CD4-positive, alpha-beta T cell treated with Interleukin-1 beta for 1 hour (primary cell): Measurements from ENCODE around the gene CHAMP1.
"Not testable (repeated sequence)": the region's sequence is repeated elsewhere in the genome, so short reads cannot be mapped to it uniquely, and the experiment has no call there.

Experiments used
- DNase-seq, 2 donors: peaks; one replicate each; pipeline ENCODE4 v3.0.0-alpha.2; 2020 to 2022

The CHAMP1 gene

GRCh38 chr13:114336457-114336856, 22.2 kb downstream of the CHAMP1 start:
- not testable (repeated sequence) for DNase-seq

- DNase-seq: no peak
Measured at GRCh38 chr13:114338959-114339358, 24.7 kb downstream of the CHAMP1 start.

DNA sequence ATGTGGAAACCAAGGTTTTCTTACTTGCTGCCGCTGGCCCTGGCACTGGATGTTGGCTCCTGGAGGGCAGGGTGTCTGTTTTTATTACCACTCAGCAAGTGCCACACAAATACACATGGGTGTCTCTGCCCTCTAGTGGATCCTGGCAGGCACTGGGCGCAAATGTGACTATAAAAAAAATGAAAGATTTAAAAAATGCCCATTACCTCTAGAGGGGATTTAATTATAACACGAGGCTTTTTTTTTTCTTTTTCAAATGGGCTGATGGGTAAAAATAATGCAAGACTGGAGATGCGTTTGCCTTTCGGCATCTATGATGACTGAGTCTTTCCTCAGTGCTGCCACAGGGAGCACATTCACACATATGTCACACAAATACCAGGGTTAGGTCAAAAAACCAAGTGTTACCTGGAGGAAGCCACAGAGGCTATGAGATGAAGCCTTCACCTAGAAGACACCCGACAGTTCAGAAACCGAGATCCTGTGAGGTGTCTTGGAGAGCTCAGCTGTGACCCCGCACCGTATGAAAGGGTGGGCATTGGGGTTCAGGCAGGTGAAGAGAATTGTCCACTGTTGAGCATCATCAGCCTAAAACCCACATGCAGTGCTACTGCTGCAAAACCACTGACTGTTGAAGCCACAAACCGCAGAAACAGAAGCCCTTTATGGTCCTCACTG, 25.7 kb downstream of the CHAMP1 start:
- DNase-seq: peak; percentile 52 to 67

GRCh38 chr13:114341003-114341777, 26.9 kb downstream of the CHAMP1 start:
- DNase-seq: no peak

GRCh38 chr13:114347256-114347655, 33.0 kb downstream of the CHAMP1 start:
- DNase-seq: not testable (repeated sequence)

GRCh38 chr13:114352763-114353162, 38.5 kb downstream of the CHAMP1 start:
- peak; percentile 29 to 35 for DNase-seq

- DNase-seq: not testable (repeated sequence)
Measured at GRCh38 chr13:114353382-114353781, 39.1 kb downstream of the CHAMP1 start.
